HCT116 (cell line): ENCODE measurements around the gene ZDHHC19. TPM values are rescaled to one million over a fixed set of nuclear protein-coding genes. Genes with fewer than 3 reads are reported as not detected.

ENCODE experiments used
- ATAC-seq: fragments of 200-7000 bp; cut with Tn5 transposase; 2 replicates; pipeline ENCODE4 v1.9.1; 2020; ENCODE audit warnings: mild to moderate bottlenecking, moderate library complexity
- BruUV-seq: library from RNA; stranded (reverse); fragments of 400-500 nt; replicated peaks from 2 replicates; lab custom pipeline; 2021; lab: Mats Ljungman, UMichigan
- CTCF ChIA-PET: fragments of 300-600 bp; sonication (Branson Sonifier 250); formaldehyde crosslinking; loops from one replicate; lab custom pipeline; 2021; ENCODE audit warnings: antibody characterized with exemption; lab: Charles Lee
- POLR2A ChIA-PET: fragments of 300-600, 350-600 bp; sonication (Branson Sonifier 250); formaldehyde crosslinking; loops from one replicate; lab custom pipeline; 2021; ENCODE audit warnings: antibody characterized with exemption; lab: Charles Lee
- RAD21 ChIA-PET, 2 experiments: fragments of 300-600 bp; sonication (Branson Sonifier 250); formaldehyde crosslinking; loops; one replicate each; lab custom pipeline; 2023; ENCODE audit warnings: low total read pairs in 2 of 2; ENCODE audit not compliant: uncharacterized antibody in 2 of 2, unreplicated experiment in 2 of 2, low non-redundant PET in 1 of 2; lab: Charles Lee
- DNase-seq: peaks from one replicate; pipeline ENCODE4 v3.0.0-alpha.2; 2010; ENCODE audit warnings: low read depth, low spot score
- H2AFZ ChIP-seq: fragments of 200-600 bp; shearing (Covaris generic), sonication (generic); 2 replicates; pipeline ENCODE4 v1.6.1; 2017; ENCODE audit warnings: low read depth, mixed run types, mixed read lengths, antibody characterized with exemption, low read length; ENCODE audit not compliant: poor library complexity, severe bottlenecking
- H3K27ac ChIP-seq: 2 replicates; pipeline ENCODE4 v1.5.1; 2012; ENCODE audit warnings: low read depth, low read length
- H3K27me3 ChIP-seq: fragments of 200-600 bp; sonication (generic); 2 replicates; pipeline ENCODE4 v1.6.1; 2016; ENCODE audit warnings: mixed run types, low read length, mixed read lengths; ENCODE audit not compliant: insufficient read depth
- H3K36me3 ChIP-seq, 2 experiments: fragments of 200-500 bp in 1 of 2; fragments of 200-600 bp in 1 of 2; sonication (Bioruptor generic) in 1 of 2; sonication (generic) in 1 of 2; 2 replicates each; pipeline versions ENCODE4 v1.5.1 to v1.6.1; 2014 to 2016; ENCODE audit warnings: low read length in 2 of 2, inconsistent platforms in 1 of 2, mixed read lengths in 1 of 2, mixed run types in 1 of 2; ENCODE audit not compliant: insufficient read depth in 2 of 2, control insufficient read depth in 1 of 2
- H3K4me1 ChIP-seq, 2 experiments: fragments of 200-600 bp in 1 of 2; sonication (generic) in 1 of 2; 2 replicates each; pipeline versions ENCODE4 v1.5.1 to v1.6.1; 2012 to 2017; ENCODE audit warnings: low read length in 2 of 2, inconsistent platforms in 1 of 2, mild to moderate bottlenecking in 1 of 2, mixed read lengths in 1 of 2, mixed run types in 1 of 2, moderate library complexity in 1 of 2; ENCODE audit not compliant: insufficient read depth in 2 of 2, control insufficient read depth in 1 of 2
- H3K4me2 ChIP-seq: fragments of 200-600 bp; sonication (generic); 2 replicates; pipeline ENCODE4 v1.6.1; 2017; ENCODE audit warnings: mixed run types, low read length, mixed read lengths
- H3K4me3 ChIP-seq, 2 experiments: fragments of 200-600 bp in 1 of 2; sonication (generic) in 1 of 2; replicated peaks in 1 of 2; 2 replicates each; pipeline ENCODE4 v1.5.1; 2011 to 2016; ENCODE audit warnings: low read length in 2 of 2, control low read depth in 1 of 2, low read depth in 1 of 2, mild to moderate bottlenecking in 1 of 2, mixed read lengths in 1 of 2, mixed run types in 1 of 2
- H3K79me2 ChIP-seq: fragments of 200-600 bp; sonication (generic); 2 replicates; pipeline ENCODE4 v1.6.1; 2017; ENCODE audit warnings: mild to moderate bottlenecking, mixed run types, low read length, moderate library complexity, mixed read lengths; ENCODE audit not compliant: insufficient read depth
- H3K9ac ChIP-seq: fragments of 200-600 bp; sonication (generic); 2 replicates; pipeline ENCODE4 v1.6.1; 2016; ENCODE audit warnings: low read length, mixed read lengths
- H3K9me2 ChIP-seq: fragments of 200-600 bp; sonication (generic), shearing (Covaris generic); 2 replicates; pipeline ENCODE4 v1.6.1; 2017; ENCODE audit warnings: mixed run types, mild to moderate bottlenecking, moderate library complexity; ENCODE audit not compliant: insufficient read depth
- H3K9me3 ChIP-seq, 2 experiments: fragments of 200-500 bp in 1 of 2; fragments of 200-600 bp in 1 of 2; sonication (Bioruptor generic) in 1 of 2; sonication (generic) in 1 of 2; 2 replicates each; pipeline ENCODE4 v1.6.1; 2014 to 2017; ENCODE audit warnings: low read length in 2 of 2, mixed read lengths in 2 of 2, inconsistent platforms in 1 of 2, low read depth in 1 of 2, mild to moderate bottlenecking in 1 of 2, mixed run types in 1 of 2, moderate library complexity in 1 of 2; ENCODE audit not compliant: control insufficient read depth in 1 of 2, insufficient read depth in 1 of 2
- H4K20me1 ChIP-seq: fragments of 200-600 bp; sonication (generic), shearing (Covaris generic); 2 replicates; pipeline ENCODE4 v1.6.1; 2017; ENCODE audit warnings: mixed run types, mild to moderate bottlenecking, moderate library complexity; ENCODE audit not compliant: insufficient read depth
- ATF3 ChIP-seq: IDR thresholded peaks from 2 replicates; pipeline ENCODE4 v1.6.1; 2012
- CBX3 ChIP-seq: IDR thresholded peaks from 2 replicates; pipeline ENCODE4 v1.6.1; 2012; ENCODE audit warnings: low read depth
- CEBPB ChIP-seq: IDR thresholded peaks from 2 replicates; pipeline ENCODE4 v1.6.1; 2012; ENCODE audit warnings: low read depth
- CTCF ChIP-seq, 3 experiments: fragments of 200-600 bp in 1 of 3; sonication (generic) in 1 of 3; IDR thresholded peaks in 2 of 3; conservative IDR thresholded peaks in 1 of 3; 2 replicates each; pipeline ENCODE4 v1.5.1; 2012 to 2017; ENCODE audit warnings: low read depth in 2 of 3, low read length in 2 of 3, antibody characterized with exemption in 1 of 3, borderline replicate concordance in 1 of 3, control low read depth in 1 of 3, mild to moderate bottlenecking in 1 of 3, mixed read lengths in 1 of 3, mixed run types in 1 of 3, moderate library complexity in 1 of 3; ENCODE audit not compliant: insufficient read depth in 1 of 3
- EGR1 ChIP-seq: IDR thresholded peaks from 2 replicates; pipeline ENCODE4 v1.6.1; 2012; ENCODE audit warnings: low read depth
- ELF1 ChIP-seq: IDR thresholded peaks from 2 replicates; pipeline ENCODE4 v1.6.1; 2012; ENCODE audit warnings: low read depth, borderline replicate concordance
- EZH2 ChIP-seq: fragments of 200-600 bp; sonication (generic); IDR thresholded peaks from 2 replicates; pipeline ENCODE4 v1.6.1; 2017; ENCODE audit warnings: antibody characterized with exemption, mixed run types
- EZH2phosphoT487 ChIP-seq: fragments of 200-600 bp; IDR thresholded peaks from 2 replicates; pipeline ENCODE4 v1.6.1; 2018; ENCODE audit warnings: antibody characterized with exemption, borderline replicate concordance
- FOSL1 ChIP-seq: IDR thresholded peaks from 2 replicates; pipeline ENCODE4 v1.6.1; 2012; ENCODE audit warnings: low read depth
- JUND ChIP-seq: IDR thresholded peaks from 2 replicates; pipeline ENCODE4 v1.6.1; 2012
- MAX ChIP-seq: IDR thresholded peaks from 2 replicates; pipeline ENCODE4 v1.6.1; 2012
- POLR2A ChIP-seq: IDR thresholded peaks from 2 replicates; pipeline ENCODE4 v1.7.0; 2011; ENCODE audit warnings: borderline replicate concordance; ENCODE audit not compliant: insufficient read depth, insufficient read length; ENCODE audit errors: extremely low read depth
- POLR2AphosphoS5 ChIP-seq: IDR thresholded peaks from 2 replicates; pipeline ENCODE4 v1.6.1; 2011; ENCODE audit warnings: mild to moderate bottlenecking, low read depth, low read length, moderate library complexity
- RAD21 ChIP-seq: IDR thresholded peaks from 2 replicates; pipeline ENCODE4 v1.6.1; 2012; ENCODE audit warnings: low read depth, mild to moderate bottlenecking
- SIN3A ChIP-seq: IDR thresholded peaks from 2 replicates; pipeline ENCODE4 v1.6.1; 2012; ENCODE audit warnings: low read depth
- SP1 ChIP-seq: IDR thresholded peaks from 2 replicates; pipeline ENCODE4 v1.6.1; 2012; ENCODE audit warnings: low read depth
- TCF7L2 ChIP-seq: IDR thresholded peaks from 2 replicates; pipeline ENCODE4 v1.7.0; 2011; ENCODE audit warnings: borderline replicate concordance, inconsistent platforms; ENCODE audit not compliant: insufficient read depth, insufficient read length; ENCODE audit errors: extremely low read depth
- YY1 ChIP-seq: IDR thresholded peaks from 2 replicates; pipeline ENCODE4 v1.6.1; 2011; ENCODE audit warnings: low read length, low read depth, moderate library complexity, mild to moderate bottlenecking; ENCODE audit not compliant: insufficient replicate concordance; ENCODE audit errors: extremely low read depth
- ZFX ChIP-seq: fragments of 450-650 bp; IDR thresholded peaks from 2 replicates; pipeline ENCODE4 v1.6.1; 2017
- ZNF274 ChIP-seq: fragments of 200-500 bp; sonication (Bioruptor generic); IDR thresholded peaks from 2 replicates; pipeline ENCODE4 v1.6.1; 2014; ENCODE audit warnings: mild to moderate bottlenecking, low read depth, low read length, inconsistent platforms
- intact Hi-C: fragments of 100-400 bp; cut with micrococcal nuclease; formaldehyde crosslinking; loops from 2 replicates; pipeline ENCODE4 v1.10.0; 2022
- total RNA-seq: library from RNA; stranded (reverse); gene quantifications from one replicate; pipeline ENCODE4 v1.2.1, GENCODE V29; 2021; ENCODE audit not compliant: unreplicated experiment

Gene ZDHHC19
- total RNA-seq, 1 experiment from 2014 or later: not detected

- Histone ChIP-seq H3K4me2 (no peak overlapping the region), H3K4me1 (no peaks in the 10 kb centered on the region), H3K9ac (no peak overlapping the region), H2AFZ (no peak overlapping the region), H3K4me3 (no peak overlapping the region), H4K20me1 (no peaks in the 10 kb centered on the region), H3K9me3 (no peaks in the 10 kb centered on the region), H3K36me3 (no peaks in the 10 kb centered on the region), H3K27me3 (no peaks in the 10 kb centered on the region), H3K27ac (no peak overlapping the region), H3K79me2 (no peaks in the 10 kb centered on the region), H3K9me2 (no peaks in the 10 kb centered on the region)
- TF ChIP-seq ATF3: no peak
- TF ChIP-seq TCF7L2: no peak
- no peak for TF ChIP-seq ZFX
- no peak for TF ChIP-seq CEBPB
- no peak for TF ChIP-seq POLR2AphosphoS5
- TF ChIP-seq CTCF (IDR thresholded peaks at IDR 0.05 in 2 of 3, conservative IDR thresholded peaks at IDR 0.05 in 1 of 3; ENCODE audit: borderline replicate concordance in 1 of 3, insufficient read depth in 1 of 3, low read depth in 2 of 3, low read length in 2 of 3): no peak
- TF ChIP-seq RAD21: no peak
- TF ChIP-seq EGR1: no peak
- TF ChIP-seq ELF1: no peak
- TF ChIP-seq SIN3A: no peak
- no peak for TF ChIP-seq CBX3
- TF ChIP-seq EZH2phosphoT487: no peak
- TF ChIP-seq ZNF274: no peak
- TF ChIP-seq EZH2: no peak
- TF ChIP-seq SP1: no peak
- TF ChIP-seq FOSL1: no peak
- no peak for TF ChIP-seq MAX
- no peak for TF ChIP-seq JUND
- no peak for TF ChIP-seq POLR2A
- TF ChIP-seq YY1: no peak
- RAD21 ChIA-PET: no interaction called here
- no peak for ATAC-seq
- POLR2A ChIA-PET: no interaction called here
- DNase-seq: no peak
- no TSS peak for BruUV-seq
- intact Hi-C loops: no loop called here
- CTCF ChIA-PET: no interaction called here
These were observed 8.7 kb downstream of the ZDHHC19 start for GRCh38 chr3:196202516-196202970.
